Fibroblast of skin of abdomen (primary cell): ENCODE data around the gene SRPK3. TPM values are rescaled to one million over a fixed set of nuclear protein-coding genes. Genes with fewer than 3 reads are reported as not detected.
"Not testable (repeated sequence)": the region's sequence is repeated elsewhere in the genome, so short reads cannot be mapped to it uniquely, and the experiment has no call there.

Experiments used
- DNase-seq: peaks from one replicate; pipeline ENCODE4 v3.0.0-alpha.2; 2013
- polyA plus RNA-seq, 2 experiments: library from polyadenylated mRNA; unstranded; fragments of 120-200 nt; gene quantifications; one replicate each; pipeline ENCODE4 v1.2.1, GENCODE V29; 2013; ENCODE audit not compliant: insufficient read length in 2 of 2

SRPK3 gene
- polyA plus RNA-seq (2013, experiment 1 of 2; ENCODE audit: insufficient read length) = 0.71 TPM
- 1.7 TPM for polyA plus RNA-seq (2013, experiment 2 of 2; ENCODE audit: insufficient read length)

DNA sequence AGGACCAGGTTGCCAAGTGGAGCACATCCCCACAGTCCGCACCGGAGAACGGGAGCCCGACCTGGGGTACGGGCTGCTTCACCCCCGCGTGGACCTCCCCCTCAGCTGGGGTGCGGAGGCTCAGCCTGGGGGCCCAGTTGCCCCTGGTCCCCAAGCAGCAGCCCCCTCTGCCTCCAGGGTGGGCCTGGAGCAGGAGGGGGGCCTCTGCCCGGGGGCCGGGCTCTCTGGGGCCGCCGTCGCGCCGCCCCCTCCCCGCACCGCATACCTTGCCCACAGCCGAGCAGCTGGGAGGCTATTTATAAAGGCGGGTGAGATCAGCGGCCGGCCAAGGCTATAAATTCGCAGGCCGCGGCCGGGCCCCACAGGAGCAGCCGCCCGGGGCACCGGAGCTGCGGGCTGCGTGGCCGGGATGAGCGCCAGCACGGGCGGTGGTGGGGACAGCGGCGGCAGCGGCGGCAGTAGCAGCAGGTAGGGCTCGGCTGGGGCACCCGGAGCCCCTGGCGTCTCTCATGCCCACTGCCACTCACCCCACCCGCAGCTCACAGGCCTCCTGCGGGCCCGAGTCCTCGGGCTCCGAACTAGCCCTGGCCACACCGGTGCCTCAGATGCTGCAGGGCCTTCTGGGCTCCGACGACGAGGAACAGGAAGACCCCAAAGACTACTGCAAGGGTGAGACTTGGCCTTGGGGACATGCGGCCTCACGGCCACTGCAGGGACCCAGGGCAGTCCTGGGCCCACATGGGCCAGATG, at the start of gene SRPK3:
SRPK3 (plus strand) TSS at position 364 of the 750 bp plus-strand sequence; CDS start at position 410, 46 bp downstream.
- DNase-seq = peak; percentile 24

DNA sequence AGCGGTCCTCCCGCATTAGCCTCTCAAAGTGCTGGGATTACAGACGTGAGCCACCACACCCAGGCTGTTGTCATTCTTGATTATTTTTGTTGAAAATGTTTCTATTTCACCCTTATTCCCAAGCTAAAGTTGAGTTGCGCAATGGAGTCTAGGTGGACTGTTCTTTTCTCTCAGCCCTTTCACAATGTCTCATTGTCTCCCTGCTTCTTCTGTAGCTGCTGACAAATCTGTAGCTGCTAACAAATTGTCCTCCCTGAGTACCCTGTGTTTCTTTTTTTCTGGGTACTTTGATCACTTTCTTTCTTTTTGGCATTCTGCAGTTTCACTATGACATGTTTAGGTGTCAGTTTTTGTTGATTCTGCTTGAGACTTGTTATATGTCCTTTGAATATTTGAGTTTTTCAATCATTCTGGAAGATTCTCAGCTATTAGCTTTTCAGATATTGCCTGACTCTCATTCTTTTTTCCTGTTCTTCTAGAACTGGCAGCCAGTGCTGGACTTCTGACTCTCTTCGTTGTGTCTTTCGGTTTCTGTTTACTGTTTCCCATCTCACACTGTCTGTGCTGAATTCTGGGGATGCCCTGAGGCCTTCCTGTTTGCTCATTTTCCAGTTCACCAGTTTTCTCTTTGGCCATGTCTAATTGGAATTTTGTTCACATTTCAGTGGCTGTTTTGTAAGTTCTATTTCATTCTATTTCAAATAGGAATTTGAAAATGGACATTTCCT, 49.6 kb upstream of the SRPK3 start:
- no peak for DNase-seq

GRCh38 chrX:153731845-153732215, 49.0 kb upstream of the SRPK3 start:
- DNase-seq = no peak

DNA sequence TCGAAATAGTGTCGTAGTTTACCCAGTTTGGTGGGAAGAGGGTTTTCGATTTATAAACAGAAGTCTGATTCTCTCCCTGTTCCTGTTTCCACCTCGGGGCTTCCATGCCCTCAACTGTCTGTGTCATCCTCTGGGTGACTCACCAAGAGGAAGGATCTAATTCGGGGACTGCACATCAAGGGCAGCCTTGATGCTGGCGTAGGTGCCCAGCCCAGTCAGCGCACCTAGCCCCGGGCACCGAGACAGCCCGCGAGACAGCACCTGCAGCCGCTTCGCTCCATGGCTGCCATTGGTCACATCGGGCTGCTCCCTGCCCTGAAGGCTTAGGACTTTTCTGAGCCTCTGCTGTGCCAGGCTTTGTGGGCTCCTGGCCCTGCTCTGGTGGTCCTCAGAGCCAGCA, 48.4 kb upstream of the SRPK3 start:
- DNase-seq = no peak

DNA sequence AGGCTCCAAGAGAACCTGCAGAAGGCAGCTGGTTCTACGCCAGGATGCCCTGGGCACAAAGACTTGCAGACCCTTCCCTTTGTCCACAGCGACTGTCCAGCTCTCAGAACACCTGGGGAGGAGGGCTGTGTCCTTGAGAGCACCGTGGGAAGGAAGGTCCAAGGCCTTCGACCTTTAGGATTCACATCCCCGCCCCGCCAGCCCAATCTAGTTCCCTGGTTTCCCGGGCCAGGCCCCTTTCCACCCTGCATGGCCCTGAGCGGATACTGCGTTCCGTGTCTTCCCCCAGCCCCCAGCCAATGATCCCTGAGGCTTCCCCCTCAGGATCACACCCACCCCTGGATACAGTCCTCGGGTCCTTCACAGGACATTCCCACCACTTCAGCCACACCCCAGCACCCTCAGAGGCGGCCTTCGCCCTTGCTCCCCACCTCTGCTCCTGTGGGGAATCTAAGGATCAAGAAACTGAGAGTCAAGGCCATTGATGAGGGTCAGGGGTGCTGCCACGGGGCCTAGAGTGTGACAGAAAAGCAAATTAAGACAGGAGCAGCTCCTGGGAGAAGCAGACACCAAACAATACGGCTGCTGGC, 47.1 kb upstream of the SRPK3 start:
- no peak for DNase-seq

- no peak for DNase-seq
Measured at GRCh38 chrX:153734871-153735270, 46.0 kb upstream of the SRPK3 start.

DNA sequence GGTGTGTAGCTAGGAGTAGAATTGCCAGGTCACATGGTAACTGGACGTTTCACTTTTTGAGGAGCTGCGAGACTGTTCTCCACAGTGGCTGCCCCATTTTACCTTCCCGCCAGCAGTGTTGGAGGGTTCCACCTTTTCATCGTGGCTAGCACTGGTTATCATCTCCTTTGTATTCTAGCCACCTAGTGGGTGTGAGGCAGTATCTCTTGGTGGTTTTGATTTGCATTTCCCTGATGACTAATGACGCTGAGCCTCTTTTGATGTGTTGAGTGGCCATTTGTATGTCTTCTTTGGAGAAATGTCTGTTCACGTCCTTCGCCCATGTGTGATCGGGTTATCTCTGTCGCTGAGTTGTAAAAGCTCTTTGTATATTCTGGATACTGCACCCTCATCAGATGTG, 45.6 kb upstream of the SRPK3 start:
- DNase-seq = no peak

DNA sequence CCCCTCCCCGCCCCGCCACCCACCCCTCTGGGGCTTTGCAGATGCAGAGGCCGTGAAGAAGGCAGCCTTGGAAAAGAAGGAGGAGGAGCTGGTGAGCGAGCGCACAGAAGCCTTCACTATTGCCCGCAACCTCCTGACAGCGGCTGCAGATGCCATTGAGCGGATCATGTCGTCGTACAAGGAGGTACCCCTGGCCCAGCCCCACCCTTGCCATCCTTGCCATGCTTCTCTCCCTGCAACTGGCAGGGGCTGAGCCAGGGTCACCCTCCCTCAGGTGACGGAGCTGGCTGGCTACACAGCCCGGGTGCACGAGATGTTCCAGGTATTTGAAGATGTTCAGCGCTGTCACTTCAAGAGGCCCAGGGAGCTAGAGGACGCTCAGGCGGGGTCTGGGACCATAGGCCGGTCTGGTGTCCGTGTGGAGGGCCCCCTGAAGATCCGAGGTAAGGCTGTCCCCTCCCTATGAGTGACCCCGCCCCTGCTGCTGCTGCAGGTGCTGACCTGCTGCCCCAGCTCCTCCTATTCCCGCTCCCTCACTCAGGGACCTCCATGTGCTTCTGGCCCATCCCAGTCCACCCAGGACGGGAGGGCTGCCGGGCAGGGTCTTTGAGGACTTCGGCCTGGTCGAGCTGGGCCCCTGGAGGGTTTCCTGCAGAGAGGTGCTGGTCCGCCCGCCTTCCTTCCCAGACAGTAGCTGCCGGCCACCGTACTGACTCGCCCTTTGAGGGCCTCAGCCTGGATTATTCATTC, 44.6 kb upstream of the SRPK3 start:
- DNase-seq = no peak

GRCh38 chrX:153736871-153737441, 43.9 kb upstream of the SRPK3 start:
- no peak for DNase-seq

DNA sequence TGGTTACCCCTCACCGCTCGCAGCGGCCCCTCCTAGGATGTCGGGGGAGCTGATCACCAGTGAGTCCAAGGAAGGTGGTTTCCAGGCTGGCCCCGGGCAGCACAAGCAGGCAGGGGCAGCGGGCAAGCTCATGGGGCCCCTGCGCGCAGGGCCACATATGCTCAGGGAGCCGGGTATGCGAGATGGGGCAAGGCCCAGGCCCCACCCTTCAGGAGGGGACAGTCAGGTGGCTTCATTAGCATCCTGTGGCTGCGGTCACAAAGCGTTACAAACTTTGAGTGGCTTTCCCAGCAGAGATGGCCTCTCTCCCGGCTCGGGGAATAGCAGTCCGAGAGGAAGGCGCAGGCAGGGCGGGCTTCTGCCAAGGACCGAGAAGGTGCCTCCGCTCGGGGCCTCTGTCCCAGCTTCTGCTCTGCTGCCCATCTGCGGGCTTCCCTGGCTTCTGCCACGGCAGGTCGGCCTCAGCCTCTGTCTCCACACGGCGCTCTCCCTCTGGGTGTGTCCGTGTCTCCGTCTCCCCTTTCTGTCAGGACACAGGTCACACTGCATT, 42.7 kb upstream of the SRPK3 start:
- DNase-seq = no peak

DNA sequence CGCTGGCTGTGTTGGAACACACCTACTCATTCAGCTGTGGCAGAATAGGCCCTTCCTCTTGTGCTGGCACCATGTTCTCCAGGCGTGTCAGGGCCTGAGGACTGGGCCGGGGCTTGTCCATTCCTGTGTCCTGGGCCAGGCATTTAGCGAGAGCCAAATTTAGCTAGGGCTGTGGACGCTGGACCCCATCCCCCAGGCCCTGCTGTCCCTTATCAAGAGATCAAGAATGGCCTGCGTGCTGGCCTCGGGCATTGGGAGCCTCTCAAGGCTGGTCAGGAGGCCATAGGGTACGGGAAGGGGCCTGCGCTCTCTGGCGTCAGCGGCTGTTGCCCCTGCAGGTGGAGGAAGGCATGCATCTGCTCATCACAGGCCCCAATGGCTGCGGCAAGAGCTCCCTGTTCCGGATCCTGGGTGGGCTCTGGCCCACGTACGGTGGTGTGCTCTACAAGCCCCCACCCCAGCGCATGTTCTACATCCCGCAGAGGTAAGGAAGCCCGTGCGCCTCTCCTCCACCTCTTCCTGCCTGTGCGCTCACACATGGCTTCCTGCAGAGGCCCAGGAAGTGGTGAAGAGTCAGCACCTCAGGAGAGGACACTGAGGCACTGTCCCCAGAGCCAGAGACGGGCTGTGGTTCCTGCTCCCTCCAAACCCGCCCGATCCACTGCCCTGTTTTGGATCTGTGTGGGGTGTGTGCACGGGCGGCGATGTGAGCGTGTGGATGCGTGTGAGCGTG, 40.9 kb upstream of the SRPK3 start:
- no peak for DNase-seq

GRCh38 chrX:153740631-153741222, 40.1 kb upstream of the SRPK3 start:
- DNase-seq = no peak

DNA sequence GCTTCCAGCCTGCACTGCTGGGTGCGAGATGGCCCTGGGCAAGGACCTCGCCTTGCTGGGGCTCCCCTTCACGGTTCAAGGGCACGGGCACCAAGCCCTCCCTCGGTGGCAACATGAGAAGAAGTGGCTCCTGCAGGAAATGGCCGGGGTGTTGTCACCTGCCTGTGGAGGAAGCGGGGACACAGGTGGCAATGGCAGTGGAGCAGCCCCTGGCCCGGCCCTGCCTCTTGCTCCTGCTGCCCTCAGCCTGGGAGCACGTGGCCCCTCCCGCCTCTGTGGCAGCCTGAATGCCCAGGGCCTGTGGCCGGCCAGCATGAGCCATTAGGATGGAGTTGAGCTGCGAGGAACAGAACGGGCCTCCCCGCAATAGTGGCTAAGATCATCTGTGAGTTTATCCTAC, 39.4 kb upstream of the SRPK3 start:
- DNase-seq = no peak

- not testable (repeated sequence) for DNase-seq
Measured at GRCh38 chrX:153742111-153742510, 38.7 kb upstream of the SRPK3 start.

DNA sequence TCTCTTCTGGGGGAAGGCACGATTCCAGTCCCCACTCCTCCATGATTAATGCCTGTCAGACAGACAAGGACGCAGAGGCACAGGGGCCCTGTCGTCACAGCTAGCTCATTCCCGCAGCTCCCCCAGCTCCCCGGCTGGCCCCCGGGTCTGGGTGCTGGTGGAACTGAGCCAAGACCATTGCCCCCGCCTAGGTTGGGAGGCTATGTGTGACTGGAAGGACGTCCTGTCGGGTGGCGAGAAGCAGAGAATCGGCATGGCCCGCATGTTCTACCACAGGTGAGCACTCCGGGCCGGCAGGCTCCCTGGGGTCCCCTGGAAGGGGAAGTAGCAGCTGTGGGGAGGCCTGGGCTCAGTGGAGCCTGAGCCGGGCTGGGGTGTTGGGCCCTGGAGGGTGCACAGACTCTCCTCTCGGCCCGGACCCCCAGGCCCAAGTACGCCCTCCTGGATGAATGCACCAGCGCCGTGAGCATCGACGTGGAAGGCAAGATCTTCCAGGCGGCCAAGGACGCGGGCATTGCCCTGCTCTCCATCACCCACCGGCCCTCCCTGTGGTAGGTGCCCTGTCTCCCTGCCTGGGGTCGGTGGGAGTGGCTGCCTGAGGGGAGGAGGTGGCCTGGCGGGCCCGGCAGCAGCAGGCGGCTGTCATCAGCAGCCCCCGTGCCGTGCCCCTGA, 37.9 kb upstream of the SRPK3 start:
- DNase-seq = not testable (repeated sequence)

DNA sequence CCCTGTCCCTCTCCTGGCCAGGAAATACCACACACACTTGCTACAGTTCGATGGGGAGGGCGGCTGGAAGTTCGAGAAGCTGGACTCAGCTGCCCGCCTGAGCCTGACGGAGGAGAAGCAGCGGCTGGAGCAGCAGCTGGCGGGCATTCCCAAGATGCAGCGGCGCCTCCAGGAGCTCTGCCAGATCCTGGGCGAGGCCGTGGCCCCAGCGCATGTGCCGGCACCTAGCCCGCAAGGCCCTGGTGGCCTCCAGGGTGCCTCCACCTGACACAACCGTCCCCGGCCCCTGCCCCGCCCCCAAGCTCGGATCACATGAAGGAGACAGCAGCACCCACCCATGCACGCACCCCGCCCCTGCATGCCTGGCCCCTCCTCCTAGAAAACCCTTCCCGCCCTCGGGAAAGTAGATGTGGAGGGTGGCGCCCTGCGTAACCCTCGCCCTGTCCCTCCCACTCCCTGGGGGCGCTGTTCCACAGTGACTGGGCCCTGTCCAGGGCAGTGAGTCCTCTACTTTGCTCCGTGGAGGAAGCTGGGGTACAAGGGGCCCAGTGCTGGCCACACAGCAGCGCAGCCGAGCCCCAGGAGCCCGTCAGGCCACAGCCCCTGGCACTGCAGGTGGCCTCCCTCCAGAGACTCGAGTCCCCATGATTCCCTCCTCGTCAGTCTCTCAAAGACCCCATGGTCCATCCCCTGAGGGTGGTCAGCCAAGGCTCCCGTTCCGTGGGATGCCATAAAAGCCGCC, 37.2 kb upstream of the SRPK3 start:
- DNase-seq = peak; percentile 28

- peak; percentile 31 for DNase-seq
Measured at GRCh38 chrX:153744210-153745066, 36.4 kb upstream of the SRPK3 start.

GRCh38 chrX:153745067-153745433, 35.8 kb upstream of the SRPK3 start:
- not testable (repeated sequence) for DNase-seq

DNA sequence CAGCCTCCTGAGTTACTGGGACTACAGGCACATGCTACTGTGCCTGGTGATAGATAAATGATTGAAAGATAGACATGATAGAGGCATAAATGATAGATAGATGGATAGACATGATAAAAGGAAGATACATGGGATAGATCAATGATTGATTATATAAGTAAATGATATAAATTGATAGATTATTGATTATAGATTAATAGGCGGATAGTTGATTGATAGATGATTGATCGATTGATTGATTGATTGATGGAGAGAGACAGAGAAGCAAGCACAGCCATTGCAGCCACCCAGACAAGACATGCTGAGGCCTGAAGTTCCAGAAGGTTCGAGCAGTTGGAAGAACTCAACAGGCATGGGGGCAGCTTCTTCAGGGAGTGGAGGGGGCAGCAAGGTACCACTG, 34.5 kb upstream of the SRPK3 start:
- no peak for DNase-seq
